Stimulated activated CD4-positive, alpha-beta T cell treated with anti-CD3 and anti-CD28 coated beads, TNF-alpha, amount 100 ng/mL, for 4 hours (primary cell): ENCODE measurements around the gene PI16.

ENCODE experiments used
- DNase-seq, 3 experiments: peaks; one replicate each; pipeline ENCODE4 v3.0.0-alpha.2; 2020; ENCODE audit warnings: low read depth in 3 of 3

The PI16 gene

GRCh38 chr6:36957773-36958271 lies 3.3 kb downstream of the PI16 start:
- no peak for DNase-seq

DNA sequence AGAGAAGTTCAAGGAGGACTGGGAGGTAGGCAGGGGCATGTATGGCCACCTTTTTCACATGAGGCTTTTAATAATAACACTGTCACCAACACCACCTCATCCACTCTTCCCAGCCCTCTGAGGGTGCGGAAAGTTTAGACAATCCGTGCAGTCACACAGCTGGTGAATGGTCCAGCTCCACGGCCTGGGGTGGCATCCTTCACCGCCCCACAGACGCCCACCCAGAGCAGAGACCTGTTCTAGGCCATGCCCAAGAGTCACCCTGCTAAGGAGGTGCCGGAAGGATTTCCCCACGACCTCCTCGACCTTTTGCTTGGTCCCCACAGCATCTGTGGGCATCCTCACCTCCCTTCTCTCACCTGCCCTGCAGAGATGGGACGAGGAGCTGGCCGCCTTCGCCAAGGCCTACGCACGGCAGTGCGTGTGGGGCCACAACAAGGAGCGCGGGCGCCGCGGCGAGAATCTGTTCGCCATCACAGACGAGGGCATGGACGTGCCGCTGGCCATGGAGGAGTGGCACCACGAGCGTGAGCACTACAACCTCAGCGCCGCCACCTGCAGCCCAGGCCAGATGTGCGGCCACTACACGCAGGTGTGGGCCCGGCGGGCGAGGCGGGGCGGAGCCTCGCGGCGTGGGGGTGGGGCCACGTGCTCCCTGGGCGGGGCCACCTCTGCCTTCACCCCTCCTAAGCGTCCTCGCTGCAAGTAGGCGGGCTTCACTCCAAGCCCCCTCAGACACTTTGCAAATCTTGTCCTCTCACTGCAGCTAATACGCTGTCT lies 4.4 kb downstream of the PI16 start:
- no peak for DNase-seq

DNA sequence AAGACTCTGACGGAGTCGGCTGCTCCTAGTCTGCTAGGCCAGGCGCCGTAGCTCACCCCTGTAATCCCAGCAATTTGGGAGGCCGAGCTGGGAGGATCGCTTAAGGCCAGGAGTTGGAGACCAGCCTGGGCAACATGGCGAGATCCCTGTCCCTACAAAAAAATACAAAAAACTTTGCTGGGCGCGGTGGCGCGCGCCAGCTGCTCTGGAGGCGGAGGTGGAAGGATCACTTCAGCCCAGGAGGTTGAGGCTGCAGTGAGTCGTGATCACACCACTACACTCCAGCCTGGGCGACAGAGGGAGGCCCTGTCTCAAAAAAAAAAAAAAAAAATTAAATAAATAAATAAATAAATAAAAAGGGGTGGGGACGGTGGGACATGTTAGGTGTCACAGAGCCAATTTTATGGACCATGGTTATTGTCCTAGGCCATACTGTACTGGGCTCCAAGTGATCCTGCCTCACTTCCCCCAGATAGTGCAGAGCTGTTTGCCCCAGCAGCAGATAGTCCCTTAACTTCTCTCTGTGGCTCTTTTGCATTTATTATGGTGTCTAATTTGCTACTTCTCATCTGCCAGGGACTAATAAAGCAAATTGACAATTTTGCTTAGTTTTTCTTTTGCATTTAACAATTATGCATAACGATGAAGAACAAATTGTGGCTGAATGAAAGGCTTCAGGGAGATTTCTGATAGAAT lies 5.2 kb downstream of the PI16 start:
- no peak for DNase-seq

DNA sequence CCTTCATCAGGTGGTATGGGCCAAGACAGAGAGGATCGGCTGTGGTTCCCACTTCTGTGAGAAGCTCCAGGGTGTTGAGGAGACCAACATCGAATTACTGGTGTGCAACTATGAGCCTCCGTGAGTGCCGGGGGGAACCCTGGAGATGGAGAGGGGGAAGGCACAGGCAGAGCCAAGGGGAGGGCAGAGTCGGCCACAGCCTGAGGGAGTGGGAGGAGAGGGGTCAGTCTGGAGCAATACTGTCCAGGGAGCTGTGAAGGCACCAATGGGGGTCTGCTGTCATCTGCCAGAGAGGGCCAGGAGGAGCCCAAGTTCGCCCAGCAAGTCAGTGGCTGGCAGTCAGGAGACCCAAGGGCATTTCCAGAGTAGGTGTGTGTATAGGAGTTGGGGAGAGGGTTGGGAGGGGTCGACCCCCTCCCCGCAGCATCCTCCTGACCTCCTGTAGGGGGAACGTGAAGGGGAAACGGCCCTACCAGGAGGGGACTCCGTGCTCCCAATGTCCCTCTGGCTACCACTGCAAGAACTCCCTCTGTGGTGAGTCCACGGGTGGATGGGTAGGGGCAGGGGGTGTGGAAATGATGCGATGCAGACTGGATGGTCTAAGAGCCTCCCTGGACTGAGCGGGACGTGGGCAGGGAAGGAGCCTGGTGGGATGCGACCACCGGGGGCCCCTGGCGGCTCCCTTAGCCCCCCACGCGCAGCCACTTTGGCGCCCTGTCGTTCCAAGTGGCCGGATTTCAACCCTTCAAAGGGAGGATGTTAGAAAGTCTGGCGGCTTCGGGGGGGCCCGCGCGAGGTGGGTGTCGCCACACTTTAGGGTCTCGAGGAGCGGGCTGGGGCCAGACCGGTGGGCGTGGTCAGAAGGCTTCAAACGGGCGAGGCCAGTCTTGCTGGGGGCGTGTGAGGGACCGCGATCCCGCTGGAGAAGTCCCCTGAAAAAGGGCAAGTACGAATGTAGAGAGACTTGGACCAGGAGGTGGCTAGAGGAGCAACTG lies 7.2 kb downstream of the PI16 start:
- no peak for DNase-seq

- peak; percentile 46 to 68 (median 50) for DNase-seq
These were observed 8.3 kb downstream of the PI16 start for GRCh38 chr6:36962874-36963273.

- DNase-seq, result no peak
These were observed 9.1 kb downstream of the PI16 start for GRCh38 chr6:36963451-36964290.

DNA sequence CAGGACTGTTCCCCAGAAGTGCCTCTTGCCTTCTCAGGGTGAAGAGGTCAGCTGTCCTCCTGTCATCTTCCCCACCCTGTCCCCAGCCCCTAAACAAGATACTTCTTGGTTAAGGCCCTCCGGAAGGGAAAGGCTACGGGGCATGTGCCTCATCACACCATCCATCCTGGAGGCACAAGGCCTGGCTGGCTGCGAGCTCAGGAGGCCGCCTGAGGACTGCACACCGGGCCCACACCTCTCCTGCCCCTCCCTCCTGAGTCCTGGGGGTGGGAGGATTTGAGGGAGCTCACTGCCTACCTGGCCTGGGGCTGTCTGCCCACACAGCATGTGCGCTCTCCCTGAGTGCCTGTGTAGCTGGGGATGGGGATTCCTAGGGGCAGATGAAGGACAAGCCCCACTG lies 9.8 kb downstream of the PI16 start:
- DNase-seq, result no peak

GRCh38 chr6:36964908-36965307 lies 10.4 kb downstream of the PI16 start:
- no peak for DNase-seq

GRCh38 chr6:36967301-36967700 lies 12.8 kb downstream of the PI16 start:
- no peak for DNase-seq

- DNase-seq, result no peak
These were observed 13.2 kb downstream of the PI16 start for GRCh38 chr6:36967757-36968156.

DNA sequence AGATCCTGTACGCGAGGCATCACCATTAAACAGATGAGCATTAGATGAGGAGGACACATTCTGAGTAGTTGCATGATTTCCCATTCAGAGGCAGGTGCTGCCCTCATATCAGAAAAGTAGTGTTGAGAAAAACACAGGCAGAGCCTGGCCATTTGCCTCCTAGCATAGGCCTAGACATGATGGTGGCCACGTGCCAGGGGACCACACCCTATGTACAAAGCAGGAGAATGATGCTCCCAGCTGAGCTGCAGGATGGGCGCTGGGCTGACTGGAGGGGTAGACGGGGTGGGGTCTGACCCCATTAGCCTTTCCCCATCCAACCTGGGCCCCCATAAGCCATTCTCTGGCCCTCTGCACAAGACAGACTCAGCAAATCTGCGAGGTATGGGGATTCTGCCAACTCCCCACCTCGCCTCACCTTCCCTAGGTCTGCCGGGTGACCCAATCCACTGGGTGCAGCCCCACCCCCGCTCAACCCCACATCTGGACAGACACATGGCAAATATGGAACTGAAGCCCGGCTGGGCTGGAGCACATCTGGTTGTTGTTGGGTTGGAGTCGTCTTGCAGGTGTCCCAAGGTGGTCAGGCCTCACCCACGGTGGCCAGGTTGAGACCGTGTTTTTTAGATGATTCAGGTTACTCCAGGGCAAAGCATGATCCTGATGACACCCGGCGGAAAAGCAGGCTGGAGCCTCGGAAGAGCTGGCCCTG lies 13.9 kb downstream of the PI16 start:
- no peak for DNase-seq

GRCh38 chr6:36969240-36969691 lies 14.7 kb downstream of the PI16 start:
- DNase-seq, result no peak

GRCh38 chr6:36969988-36970891 lies 15.7 kb downstream of the PI16 start:
- no peak for DNase-seq

GRCh38 chr6:36970892-36971842 lies 16.6 kb downstream of the PI16 start:
- DNase-seq, result no peak

- DNase-seq, result no peak
These were observed 17.6 kb downstream of the PI16 start for GRCh38 chr6:36971921-36972673.

DNA sequence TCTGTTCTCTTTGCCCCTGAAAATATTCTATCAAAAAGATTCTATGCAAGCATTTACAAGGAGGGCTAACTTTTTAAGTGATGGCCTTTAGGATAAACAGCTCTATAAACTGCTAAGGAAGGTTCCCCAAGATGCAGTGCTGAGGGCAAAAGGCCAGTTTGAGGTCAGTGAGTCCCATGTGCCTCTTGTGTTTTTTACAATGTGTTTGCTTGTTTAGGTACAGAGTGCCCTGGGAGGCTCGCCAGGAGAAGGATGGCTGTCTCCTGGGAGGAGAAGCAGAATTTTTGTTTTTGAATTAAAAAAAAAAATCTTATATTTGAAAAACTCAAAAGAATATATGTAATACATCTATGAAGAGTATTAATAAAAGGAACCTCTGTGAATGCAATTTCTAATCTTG lies 18.7 kb downstream of the PI16 start:
- no peak for DNase-seq

DNA sequence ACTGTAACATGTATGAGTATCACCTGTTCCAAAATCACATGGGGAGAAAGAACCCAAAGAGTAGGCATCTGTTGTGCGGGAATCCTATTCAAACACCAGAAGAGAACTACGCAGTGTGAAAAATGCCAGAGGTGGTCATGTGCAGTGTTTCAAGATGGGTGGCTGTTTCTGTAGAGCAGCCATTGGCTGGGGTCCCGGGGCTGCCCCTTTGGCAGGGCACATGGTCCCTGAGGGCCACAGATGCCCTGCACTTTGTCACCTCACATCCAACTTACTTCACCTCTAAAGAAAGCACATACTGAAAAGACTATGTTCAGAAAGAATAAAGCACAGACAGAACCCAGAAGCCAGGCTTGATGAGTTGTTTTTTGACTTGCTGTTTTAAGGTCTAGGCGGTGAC lies 19.1 kb downstream of the PI16 start:
- DNase-seq, result no peak
